Fibroblast of pulmonary artery (primary cell): ENCODE data around the gene JDP2.

Experiments
- DNase-seq: peaks from one replicate; pipeline ENCODE4 v3.0.0-alpha.2; 2010; ENCODE audit warnings: low read depth
- H3K4me3 ChIP-seq: replicated peaks from 2 replicates; pipeline ENCODE4 v1.5.1; 2011; ENCODE audit warnings: low read depth, mild to moderate bottlenecking, control low read depth, low read length, moderate library complexity
- TF ChIP-seq, protein P1 (sequence below): IDR thresholded peaks from 2 replicates; pipeline ENCODE4 v1.5.1; 2011; ENCODE audit warnings: mild to moderate bottlenecking, control low read depth, low read length, inconsistent platforms; ENCODE audit errors: missing control alignments

Gene JDP2

DNA sequence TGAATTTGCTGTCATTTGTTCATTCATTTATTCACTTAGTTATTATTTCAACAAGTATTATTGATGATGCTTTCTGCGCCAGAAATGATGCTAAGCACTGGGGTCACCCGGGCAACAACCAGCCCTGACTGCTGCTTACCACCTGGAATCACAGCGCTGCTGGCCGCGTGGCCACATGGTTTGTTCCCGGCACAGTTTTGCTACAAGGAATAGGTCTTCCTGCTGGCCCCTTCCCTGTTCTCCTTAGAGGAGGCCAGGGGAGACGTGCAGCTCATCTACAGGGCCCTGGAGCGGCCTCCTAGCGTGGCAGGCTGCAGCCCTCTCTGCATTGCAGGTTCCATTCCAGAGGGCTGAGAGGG, 7.0 kb downstream of the JDP2 start:
- TF ChIP-seq, protein P1, sequence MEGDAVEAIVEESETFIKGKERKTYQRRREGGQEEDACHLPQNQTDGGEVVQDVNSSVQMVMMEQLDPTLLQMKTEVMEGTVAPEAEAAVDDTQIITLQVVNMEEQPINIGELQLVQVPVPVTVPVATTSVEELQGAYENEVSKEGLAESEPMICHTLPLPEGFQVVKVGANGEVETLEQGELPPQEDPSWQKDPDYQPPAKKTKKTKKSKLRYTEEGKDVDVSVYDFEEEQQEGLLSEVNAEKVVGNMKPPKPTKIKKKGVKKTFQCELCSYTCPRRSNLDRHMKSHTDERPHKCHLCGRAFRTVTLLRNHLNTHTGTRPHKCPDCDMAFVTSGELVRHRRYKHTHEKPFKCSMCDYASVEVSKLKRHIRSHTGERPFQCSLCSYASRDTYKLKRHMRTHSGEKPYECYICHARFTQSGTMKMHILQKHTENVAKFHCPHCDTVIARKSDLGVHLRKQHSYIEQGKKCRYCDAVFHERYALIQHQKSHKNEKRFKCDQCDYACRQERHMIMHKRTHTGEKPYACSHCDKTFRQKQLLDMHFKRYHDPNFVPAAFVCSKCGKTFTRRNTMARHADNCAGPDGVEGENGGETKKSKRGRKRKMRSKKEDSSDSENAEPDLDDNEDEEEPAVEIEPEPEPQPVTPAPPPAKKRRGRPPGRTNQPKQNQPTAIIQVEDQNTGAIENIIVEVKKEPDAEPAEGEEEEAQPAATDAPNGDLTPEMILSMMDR = no peak
- DNase-seq = no peak
- H3K4me3 ChIP-seq = no peak overlapping the region

DNA sequence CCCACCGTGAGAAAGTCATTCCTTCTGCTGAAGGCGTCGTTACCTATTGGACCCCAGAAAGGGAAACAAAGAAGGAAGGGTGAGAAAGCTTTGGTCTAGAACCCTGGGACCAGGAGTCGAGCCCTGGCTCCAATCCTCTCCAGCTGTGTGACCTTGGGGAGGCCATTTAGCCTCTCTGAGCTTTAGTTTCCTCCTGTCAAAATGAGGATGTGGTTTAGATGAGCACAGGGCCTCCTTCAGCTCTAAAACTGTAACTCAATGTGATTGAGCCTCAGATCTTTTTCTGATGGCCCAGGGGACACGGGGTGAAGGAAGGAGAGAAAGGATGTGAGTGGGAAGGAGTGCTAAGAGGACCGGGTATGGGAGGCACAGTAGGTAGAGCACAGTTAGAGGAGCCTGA, 7.7 kb downstream of the JDP2 start:
- no peak overlapping the region for H3K4me3 ChIP-seq
- TF ChIP-seq, protein P1 = no peak
- no peak for DNase-seq

- no peak overlapping the region for H3K4me3 ChIP-seq
- TF ChIP-seq, protein P1 = no peak
- DNase-seq = no peak
These were observed 9.7 kb downstream of the JDP2 start for GRCh38 chr14:75437201-75438143.

DNA sequence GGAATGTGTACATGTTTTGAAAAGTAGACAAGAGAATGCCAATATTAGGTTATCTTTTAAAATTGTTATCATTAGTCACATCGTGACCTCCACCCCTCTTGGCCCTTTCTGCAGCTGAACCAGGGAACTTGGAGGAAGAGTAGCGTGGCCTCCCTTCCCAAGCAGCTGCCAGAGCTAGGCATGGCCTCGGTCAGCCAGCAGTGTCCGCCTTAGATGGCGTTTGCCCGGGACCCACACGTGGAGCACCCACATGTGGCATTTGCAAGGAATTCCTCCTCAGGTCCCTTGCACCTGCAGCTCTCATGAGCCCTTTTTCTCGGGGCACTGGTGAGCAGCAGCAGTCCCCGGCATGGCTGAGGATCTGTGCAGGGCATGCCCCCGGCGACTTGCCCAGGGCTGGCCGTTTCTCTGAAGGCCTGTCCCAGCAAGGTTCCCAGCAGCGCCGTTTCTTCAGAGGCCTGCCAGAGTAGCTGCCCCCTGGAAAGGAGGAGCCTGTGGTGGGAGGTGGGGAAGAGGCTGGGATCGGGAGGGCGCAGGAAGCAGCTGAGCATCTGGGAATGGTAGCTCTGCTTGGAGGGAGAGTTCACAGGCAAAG, 10.8 kb downstream of the JDP2 start:
- no peak overlapping the region for H3K4me3 ChIP-seq
- TF ChIP-seq, protein P1 = no peak
- no peak for DNase-seq

GRCh38 chr14:75439989-75440388, 12.2 kb downstream of the JDP2 start:
- TF ChIP-seq, protein P1 = no peak
- no peak for DNase-seq
- H3K4me3 ChIP-seq = no peak overlapping the region

DNA sequence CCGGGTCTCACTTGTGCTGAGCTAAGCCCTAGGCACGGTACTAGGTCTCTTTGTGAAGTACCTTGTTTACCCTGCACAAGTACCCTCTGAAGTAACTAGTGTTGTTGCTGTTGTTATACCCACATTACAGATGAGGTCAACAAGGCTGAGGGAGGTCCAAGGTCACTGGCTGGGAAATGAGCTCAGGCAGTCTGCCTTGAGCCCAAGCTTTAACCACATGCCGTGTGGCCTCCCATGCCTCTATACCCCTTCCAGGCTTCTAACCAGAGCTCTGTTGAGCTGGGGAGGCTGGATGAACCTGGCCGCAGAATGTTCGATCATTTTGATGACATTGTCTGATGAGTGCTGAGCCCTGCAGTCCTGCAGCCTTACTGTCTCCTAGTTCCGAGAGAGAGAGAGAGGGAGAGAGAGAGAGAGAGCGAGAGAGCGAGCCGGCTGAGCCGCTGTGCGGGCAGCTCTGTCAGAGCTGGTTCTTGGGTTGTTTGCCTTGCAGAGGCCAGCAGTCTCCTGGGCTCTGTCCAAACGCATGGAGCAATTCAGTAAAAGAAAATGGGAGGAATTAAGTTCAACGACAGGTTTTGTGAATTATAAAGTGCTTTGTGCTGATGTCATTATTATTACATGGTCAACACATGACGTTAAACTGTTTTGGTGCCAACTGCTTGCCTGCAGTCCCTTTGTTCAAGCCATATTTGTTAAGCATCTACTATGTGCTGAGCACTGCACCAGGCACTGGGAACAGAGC, 13.1 kb downstream of the JDP2 start:
- TF ChIP-seq, protein P1 = no peak
- no peak overlapping the region for H3K4me3 ChIP-seq
- DNase-seq = peak; percentile 83
